BE2C (cell line): Measurements from ENCODE around the gene TRANK1.

Experiments used
- DNase-seq: peaks from one replicate; pipeline ENCODE4 v3.0.0-alpha.2; 2020
- H3K27me3 ChIP-seq: fragments of 250-450 bp; sonication (Bioruptor Pico); 2 replicates; pipeline ENCODE4 v1.5.1; 2020; ENCODE audit warnings: mild to moderate bottlenecking
- H3K36me3 ChIP-seq: fragments of 250-450 bp; sonication (Bioruptor Pico); 2 replicates; pipeline ENCODE4 v1.5.1; 2020; ENCODE audit warnings: mild to moderate bottlenecking
- H3K4me1 ChIP-seq: fragments of 250-450 bp; sonication (Bioruptor Pico); 2 replicates; pipeline ENCODE4 v1.5.1; 2020
- H3K4me3 ChIP-seq: 2 replicates; pipeline ENCODE4 v1.5.1; 2011; ENCODE audit warnings: low read depth, low read length
- H3K9me3 ChIP-seq: fragments of 250-450 bp; sonication (Bioruptor Pico); 2 replicates; pipeline ENCODE4 v1.5.1; 2020
- TF ChIP-seq, protein P1 (sequence below): IDR thresholded peaks from 2 replicates; pipeline ENCODE4 v1.5.1; 2012; ENCODE audit warnings: mild to moderate bottlenecking, low read depth, low read length

The TRANK1 gene

DNA sequence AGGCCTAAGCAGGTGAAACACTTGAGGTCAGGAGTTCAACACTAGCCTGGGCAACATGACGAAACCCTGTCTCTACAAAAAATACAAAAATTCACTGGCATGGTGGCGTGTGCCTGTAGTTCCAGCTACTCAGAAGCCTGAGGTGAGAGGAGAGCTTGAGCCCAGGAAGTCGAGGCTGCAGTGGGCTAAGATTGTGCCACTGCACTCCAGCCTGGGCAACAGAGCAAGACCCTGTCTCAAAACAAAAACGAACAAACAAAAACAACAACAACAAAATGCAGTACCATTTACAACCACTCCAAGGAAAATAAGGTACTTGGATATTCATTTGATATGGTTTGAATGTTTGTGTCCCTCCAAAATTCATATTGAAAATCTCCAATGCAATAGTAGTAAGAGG lies 15.6 kb upstream of the TRANK1 start:
- Histone ChIP-seq H3K9me3 (no peaks in the 10 kb centered on the region), H3K4me3 (no peak overlapping the region), H3K27me3 (no peaks in the 10 kb centered on the region), H3K36me3 (no peaks in the 10 kb centered on the region), H3K4me1 (peaks cover 9% of the 10 kb centered on the region; the same call in 1 of the 2 replicates)
- DNase-seq = no peak
- TF ChIP-seq, protein P1, sequence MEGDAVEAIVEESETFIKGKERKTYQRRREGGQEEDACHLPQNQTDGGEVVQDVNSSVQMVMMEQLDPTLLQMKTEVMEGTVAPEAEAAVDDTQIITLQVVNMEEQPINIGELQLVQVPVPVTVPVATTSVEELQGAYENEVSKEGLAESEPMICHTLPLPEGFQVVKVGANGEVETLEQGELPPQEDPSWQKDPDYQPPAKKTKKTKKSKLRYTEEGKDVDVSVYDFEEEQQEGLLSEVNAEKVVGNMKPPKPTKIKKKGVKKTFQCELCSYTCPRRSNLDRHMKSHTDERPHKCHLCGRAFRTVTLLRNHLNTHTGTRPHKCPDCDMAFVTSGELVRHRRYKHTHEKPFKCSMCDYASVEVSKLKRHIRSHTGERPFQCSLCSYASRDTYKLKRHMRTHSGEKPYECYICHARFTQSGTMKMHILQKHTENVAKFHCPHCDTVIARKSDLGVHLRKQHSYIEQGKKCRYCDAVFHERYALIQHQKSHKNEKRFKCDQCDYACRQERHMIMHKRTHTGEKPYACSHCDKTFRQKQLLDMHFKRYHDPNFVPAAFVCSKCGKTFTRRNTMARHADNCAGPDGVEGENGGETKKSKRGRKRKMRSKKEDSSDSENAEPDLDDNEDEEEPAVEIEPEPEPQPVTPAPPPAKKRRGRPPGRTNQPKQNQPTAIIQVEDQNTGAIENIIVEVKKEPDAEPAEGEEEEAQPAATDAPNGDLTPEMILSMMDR = no peak

DNA sequence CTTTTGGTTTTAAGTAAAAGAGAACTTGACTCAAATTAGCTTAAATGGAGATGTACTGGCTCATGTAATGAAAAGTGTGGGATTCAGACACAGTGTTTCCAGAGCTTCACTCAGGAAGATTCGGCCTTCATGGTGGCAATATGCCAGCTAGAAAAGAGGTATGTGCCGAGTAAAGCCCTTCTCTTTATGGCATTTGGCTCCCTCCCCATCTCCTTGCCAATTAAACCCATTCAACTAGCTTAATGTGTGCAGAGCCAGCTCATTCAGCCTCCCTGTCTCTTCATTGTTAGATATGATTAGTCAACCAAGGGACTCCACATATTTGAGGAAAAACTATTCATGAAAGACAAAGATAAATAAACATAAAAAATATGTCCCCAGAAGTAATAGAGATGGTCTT lies 15.0 kb upstream of the TRANK1 start:
- TF ChIP-seq, protein P1 = no peak
- H3K4me3 ChIP-seq = no peak overlapping the region
- DNase-seq = peak; percentile 25
- H3K4me1 ChIP-seq = peaks cover 9% of the 10 kb centered on the region; the same call in 1 of the 2 replicates
- no peaks in the 10 kb centered on the region for H3K27me3 ChIP-seq
- H3K36me3 ChIP-seq = no peaks in the 10 kb centered on the region
- no peaks in the 10 kb centered on the region for H3K9me3 ChIP-seq

DNA sequence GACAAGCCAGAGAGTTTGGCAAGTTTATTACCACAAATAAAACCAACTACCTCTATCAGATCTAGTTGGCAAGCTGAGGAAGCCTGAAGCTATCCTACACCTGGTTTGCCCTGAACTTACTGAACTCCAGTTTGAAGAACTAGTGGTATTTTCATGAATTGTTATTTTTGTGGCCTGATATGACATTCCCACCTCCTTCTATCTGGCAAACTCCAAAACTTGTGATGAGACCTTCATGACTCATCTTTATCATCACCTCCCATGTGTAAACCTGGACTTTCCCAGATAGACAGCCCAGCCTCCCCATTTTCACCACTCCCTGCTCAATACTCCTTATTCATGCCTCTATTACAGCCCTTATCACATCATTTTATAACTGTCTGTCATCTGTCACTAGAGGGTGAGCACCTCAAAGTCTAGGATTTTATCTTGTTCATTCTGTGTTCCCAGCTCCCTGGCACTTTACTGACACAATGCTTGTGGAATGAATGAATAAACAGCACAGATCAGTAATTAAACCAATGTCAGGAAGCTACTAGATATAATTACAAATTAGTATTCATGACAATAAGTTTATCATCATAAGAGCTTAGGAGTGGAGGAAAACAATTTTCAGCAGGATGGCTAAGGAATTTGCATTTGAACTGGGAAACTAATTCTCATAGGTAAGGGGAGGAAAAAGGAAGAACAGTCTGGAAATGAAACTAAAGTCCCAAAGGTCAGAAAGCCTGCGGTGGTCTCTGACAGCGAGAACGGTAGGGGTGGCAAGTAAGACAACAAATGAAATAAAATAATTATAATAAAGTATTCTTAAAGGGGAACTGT lies 13.2 kb upstream of the TRANK1 start:
- Histone ChIP-seq H3K4me1 (peaks cover 9% of the 10 kb centered on the region; the same call in 1 of the 2 replicates), H3K4me3 (peak overlapping the region; percentile 43), H3K36me3 (no peaks in the 10 kb centered on the region), H3K9me3 (no peaks in the 10 kb centered on the region), H3K27me3 (no peaks in the 10 kb centered on the region)
- DNase-seq = no peak
- TF ChIP-seq, protein P1 = no peak

DNA sequence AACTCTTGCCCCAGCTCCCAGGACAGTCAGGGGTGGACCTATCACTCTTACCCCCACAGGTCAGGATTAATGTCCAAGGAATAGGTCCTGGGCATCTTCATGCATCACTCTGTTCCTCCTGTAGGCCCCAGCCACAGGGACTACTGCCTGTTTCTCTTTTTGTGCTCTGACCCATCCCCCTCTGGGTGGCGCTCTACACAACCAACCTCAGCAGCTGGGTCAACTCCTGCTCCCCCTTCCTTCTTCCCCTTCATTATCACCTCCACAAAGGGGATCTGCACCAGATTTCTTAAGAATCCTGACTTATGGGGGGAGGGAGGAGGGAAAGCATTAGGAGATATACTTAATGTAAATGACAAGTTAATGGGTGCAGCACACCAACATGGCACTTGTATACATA lies 12.2 kb upstream of the TRANK1 start:
- Histone ChIP-seq H3K4me3 (no peak overlapping the region), H3K36me3 (no peaks in the 10 kb centered on the region), H3K27me3 (no peaks in the 10 kb centered on the region), H3K4me1 (peaks cover 9% of the 10 kb centered on the region; the same call in 1 of the 2 replicates), H3K9me3 (no peaks in the 10 kb centered on the region)
- DNase-seq = no peak
- TF ChIP-seq, protein P1 = 0 out of 2 replicates have a peak, but pooled peaks have one; percentile 10

DNA sequence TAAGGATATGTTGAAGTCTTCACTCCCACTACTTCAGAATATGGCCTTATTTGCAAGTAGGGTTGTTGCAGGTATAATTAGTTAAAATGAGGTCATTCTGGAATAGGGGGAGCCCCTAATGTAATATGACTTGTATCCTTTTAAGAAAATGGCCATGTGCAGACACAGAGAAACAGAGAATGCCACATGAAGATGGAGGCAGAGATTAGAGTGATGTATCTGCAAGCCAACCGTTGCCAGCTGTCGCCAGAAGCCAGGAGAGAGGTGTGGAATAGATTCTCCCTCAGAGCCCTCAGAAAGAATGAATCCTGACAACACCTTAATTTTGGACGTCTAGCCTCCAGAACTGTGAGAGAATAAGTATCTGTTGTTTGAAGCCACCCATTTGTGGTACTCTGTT lies 11.3 kb upstream of the TRANK1 start:
- Histone ChIP-seq H3K9me3 (no peaks in the 10 kb centered on the region), H3K36me3 (no peaks in the 10 kb centered on the region), H3K27me3 (no peaks in the 10 kb centered on the region), H3K4me1 (peaks cover 9% of the 10 kb centered on the region; the same call in 1 of the 2 replicates), H3K4me3 (no peak overlapping the region)
- TF ChIP-seq, protein P1 = no peak
- DNase-seq = no peak
